Omental fat pad (tissue), 4 donors: ENCODE measurements around the gene SLC12A9. TPM values are rescaled to one million over a fixed set of nuclear protein-coding genes. Genes with fewer than 3 reads are reported as not detected.

Experiments used
- ATAC-seq: fragments of 150-250 bp; one replicate; pipeline ENCODE4 v1.9.1; 2016; ENCODE audit warnings: mild to moderate bottlenecking, moderate library complexity; ENCODE audit not compliant: low FRiP score
- DNase-seq: peaks from one replicate; pipeline ENCODE4 v3.0.0-alpha.2; 2019; ENCODE audit warnings: low spot score
- total RNA-seq, 4 donors: library from RNA; depleted of rRNA; stranded (reverse); fragments of >200 nt; gene quantifications; one replicate each; pipeline ENCODE4 v1.1.0, GENCODE V29; 2016
- TF ChIP-seq, protein P1 (sequence below), 3 donors: fragments of 450-650 bp; IDR thresholded peaks; one replicate each; pipeline ENCODE4 v1.5.1; 2016 to 2017; ENCODE audit warnings: antibody characterized with exemption in 3 of 3, mild to moderate bottlenecking in 3 of 3, moderate library complexity in 2 of 3

SLC12A9 gene
- total RNA-seq, 4 donors from 2014 or later, result 9.6 to 29.0 (median 13.3) TPM

DNA sequence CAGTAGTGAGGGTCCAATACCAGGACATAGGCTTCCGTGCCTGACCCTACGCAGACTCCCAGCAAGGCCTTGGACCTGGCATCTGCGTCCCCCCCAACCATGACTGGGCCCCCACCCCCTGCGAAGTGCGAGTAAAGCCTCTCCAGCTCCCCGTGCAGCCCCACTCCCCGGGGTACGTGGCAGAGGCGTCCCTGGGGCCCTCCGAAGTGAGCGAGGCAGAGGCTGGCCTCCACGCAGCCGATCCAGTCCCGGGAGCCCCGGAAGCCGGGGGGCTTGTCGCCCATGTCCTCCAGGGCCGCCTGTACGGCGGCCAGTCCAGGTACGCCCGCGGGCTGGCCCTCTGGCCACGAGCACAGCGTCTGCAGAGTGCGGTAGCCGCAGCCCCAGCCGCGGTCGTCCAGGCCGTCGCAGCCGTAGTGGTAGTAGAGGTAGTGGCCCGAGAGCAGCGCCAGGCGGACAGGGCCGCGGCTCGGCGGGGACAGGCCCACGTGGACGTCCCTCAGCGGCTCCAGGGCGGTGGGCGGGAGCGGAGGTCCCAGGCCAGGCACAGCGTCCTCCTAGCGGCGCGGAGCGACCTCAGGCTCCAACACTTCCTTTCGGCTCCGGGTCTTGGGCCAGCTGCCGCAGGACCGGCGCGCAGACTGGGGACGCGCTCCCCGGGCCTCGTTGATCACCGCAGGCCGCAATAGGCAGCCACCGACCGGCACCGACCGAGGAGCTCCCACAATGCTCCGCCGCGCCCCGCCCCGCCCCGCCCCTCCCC is 36.7 kb downstream of the SLC12A9 start, which contains the start of gene UFSP1:
Gene UFSP1 (minus strand): TSS at position 728 of the 763 bp plus-strand sequence. CDS start 444 bp downstream, at position 284.
- TF ChIP-seq, protein P1, sequence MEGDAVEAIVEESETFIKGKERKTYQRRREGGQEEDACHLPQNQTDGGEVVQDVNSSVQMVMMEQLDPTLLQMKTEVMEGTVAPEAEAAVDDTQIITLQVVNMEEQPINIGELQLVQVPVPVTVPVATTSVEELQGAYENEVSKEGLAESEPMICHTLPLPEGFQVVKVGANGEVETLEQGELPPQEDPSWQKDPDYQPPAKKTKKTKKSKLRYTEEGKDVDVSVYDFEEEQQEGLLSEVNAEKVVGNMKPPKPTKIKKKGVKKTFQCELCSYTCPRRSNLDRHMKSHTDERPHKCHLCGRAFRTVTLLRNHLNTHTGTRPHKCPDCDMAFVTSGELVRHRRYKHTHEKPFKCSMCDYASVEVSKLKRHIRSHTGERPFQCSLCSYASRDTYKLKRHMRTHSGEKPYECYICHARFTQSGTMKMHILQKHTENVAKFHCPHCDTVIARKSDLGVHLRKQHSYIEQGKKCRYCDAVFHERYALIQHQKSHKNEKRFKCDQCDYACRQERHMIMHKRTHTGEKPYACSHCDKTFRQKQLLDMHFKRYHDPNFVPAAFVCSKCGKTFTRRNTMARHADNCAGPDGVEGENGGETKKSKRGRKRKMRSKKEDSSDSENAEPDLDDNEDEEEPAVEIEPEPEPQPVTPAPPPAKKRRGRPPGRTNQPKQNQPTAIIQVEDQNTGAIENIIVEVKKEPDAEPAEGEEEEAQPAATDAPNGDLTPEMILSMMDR (IDR thresholded peaks at IDR 0.05), result no peak
- DNase-seq (no peak), ATAC-seq (peak; percentile 42)

DNA sequence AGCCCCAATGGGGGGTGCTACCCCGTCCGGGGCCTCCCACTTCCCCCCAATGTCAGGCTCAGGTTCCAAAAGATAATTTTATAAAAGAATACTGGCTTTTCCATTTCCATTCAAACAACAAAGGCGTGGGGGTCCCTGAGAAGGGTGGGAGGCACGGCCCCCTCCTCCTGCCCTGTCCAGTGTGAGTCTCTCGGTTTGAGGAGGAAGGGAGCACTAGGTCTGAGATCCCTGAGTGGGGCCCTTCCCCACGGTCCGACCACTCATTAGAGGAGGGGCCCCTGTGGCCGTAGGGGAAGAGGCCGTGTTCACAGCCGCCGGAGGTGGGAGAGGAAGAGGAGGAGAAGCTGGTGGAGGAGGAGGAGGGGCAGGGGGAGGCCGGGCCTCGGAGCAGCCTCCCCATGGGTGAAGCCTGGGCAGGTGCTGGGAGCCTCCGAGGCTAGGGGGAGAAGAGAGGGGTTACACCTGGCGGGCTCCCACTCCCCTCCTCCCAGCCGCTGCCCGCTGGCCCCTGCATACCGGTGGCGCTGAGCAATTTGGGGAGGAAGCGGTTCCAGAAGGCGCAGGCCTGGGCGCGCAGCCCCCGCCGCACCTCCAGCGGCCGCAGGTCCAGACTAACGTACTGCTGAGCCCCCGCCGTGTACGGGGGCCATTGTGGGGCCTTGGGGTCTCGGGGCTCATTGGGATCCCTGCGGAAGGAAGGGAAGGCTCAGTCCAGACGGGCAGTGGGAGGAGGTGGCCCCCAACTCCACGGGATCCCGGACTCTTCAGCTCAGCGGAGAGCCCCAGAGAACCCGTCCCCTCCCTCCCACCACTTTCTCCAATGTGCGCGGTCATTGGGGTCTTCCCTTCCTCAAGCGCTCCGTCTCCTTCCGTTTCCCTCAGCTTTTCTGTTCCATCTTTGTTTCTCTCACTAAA is 38.4 kb downstream of the SLC12A9 start:
- DNase-seq, result no peak
- TF ChIP-seq, protein P1 (IDR thresholded peaks at IDR 0.05), result no peak
- no peak for ATAC-seq

DNA sequence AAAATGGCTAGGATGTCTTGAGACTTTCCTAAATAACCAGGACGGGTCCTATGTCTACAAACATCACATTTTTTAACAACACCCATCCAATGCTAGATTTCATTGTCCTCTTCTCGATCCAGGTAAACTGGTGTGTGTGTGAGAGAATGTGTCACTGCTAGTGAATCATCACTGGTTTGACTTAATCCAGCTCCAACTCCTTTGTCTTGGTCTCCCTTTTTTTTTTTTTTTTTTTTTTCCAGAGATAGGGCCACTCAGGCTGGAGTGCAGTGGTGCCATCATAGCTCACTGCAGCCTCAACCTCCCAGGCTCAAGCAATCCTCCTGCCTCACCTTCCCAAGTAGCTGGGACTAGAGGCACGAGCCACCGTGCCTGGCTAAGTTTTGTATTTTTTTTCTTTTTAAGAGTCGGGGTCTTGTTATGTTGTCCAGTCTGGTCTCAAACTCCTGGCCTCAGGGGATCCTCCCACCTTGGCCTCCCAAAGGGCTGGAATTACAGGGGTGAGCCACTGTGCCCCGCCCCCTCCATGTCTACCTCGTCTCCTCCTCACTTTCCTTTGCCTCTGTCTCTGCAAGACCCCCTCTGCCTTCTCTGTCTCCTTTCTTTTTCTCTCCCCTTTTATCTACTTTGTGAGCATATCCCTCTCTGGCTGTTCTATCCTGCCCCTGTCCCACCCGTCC is 39.2 kb downstream of the SLC12A9 start:
- TF ChIP-seq, protein P1 (IDR thresholded peaks at IDR 0.05), result no peak
- ATAC-seq, result no peak
- no peak for DNase-seq

DNA sequence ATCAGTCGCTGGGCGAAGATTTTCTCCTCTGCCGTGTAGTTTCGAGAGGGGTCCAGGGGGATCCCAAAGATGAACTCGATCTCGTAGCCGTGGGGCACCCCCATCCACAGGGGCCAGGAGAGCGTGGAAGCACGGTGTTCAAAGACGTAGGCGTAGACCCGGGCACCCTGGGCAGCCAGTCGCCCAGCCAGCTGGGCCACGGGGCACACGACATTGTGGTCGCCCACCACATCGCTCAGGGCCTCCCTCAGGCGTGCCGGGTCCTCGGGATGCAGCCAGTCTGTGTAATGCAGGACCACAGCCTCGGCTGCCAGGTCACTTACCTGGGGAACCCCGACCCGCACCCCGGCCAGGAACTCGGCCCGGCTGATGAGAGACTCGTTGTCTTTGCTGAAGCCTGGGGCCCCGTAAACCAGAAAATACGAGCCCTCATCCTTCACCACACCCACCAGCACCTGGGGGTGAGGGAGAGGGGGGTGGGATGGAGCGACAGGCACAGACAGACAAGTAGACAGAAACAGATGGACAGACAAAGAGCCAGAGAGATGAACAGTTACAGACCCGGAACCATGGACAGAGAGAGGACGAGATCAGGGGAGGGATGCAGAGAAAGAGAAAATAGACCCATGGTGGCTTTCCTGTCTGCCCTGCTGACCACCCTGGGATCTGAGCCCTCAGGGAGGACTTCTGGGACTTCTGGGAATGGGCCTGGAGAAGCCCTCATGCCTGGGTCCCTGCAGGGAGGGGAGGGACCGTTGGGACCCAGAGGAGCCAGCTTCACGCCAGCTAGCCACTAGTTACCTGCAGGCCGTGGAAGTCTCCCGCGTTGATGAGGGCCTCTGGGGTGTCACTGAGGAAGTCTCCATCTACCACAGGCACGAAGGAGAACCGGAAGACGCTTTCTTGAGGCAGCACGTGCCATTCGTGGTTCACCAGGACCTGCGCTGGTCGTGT is 40.1 kb downstream of the SLC12A9 start:
- no peak for ATAC-seq
- TF ChIP-seq, protein P1 (IDR thresholded peaks at IDR 0.05), result no peak
- no peak for DNase-seq

DNA sequence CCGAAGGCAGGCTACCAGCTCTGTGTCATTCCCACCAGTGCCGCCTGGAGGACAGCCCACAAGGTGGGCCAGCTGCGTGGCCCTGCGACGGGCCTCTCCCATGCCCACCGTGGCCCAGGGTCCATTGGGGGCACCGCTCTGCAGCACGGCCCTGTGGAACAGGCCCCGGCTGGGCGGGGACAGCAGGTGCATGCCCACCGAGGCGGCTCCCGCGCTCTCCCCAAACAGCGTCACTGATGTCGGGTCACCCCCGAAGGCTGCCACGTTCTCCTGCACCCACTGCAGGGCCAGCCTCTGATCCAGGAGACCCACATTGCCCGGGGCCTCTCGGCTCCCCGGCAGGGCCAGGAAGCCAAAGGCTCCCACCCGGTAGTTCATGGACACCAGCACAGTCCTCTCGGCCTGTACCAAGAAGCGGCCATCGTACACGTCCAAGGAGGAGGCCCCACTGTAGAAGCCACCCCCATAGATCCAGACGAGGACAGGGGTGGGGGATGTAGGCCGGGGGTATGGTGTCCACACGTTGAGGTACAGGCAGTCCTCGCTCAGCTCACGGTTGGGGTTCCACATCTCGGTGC is 40.9 kb downstream of the SLC12A9 start:
- DNase-seq (no peak), ATAC-seq (no peak)

More for the DNA sequence above, 40.9 kb downstream of the SLC12A9 start:
- TF ChIP-seq, protein P1 (IDR thresholded peaks at IDR 0.05), result no peak
